HG02852 (cell line): ENCODE data around the gene CHRNB4.
"Not testable (repeated sequence)": the region's sequence is repeated elsewhere in the genome, so short reads cannot be mapped to it uniquely, and the experiment has no call there.

Experiments
- ATAC-seq: cut with Tn5 transposase; IDR thresholded peaks from one replicate; pipeline ENCODE4 v1.9.1; 2021; ENCODE audit warnings: mild to moderate bottlenecking, moderate library complexity; ENCODE audit not compliant: unreplicated experiment

Gene CHRNB4, protein sequence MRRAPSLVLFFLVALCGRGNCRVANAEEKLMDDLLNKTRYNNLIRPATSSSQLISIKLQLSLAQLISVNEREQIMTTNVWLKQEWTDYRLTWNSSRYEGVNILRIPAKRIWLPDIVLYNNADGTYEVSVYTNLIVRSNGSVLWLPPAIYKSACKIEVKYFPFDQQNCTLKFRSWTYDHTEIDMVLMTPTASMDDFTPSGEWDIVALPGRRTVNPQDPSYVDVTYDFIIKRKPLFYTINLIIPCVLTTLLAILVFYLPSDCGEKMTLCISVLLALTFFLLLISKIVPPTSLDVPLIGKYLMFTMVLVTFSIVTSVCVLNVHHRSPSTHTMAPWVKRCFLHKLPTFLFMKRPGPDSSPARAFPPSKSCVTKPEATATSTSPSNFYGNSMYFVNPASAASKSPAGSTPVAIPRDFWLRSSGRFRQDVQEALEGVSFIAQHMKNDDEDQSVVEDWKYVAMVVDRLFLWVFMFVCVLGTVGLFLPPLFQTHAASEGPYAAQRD

DNA sequence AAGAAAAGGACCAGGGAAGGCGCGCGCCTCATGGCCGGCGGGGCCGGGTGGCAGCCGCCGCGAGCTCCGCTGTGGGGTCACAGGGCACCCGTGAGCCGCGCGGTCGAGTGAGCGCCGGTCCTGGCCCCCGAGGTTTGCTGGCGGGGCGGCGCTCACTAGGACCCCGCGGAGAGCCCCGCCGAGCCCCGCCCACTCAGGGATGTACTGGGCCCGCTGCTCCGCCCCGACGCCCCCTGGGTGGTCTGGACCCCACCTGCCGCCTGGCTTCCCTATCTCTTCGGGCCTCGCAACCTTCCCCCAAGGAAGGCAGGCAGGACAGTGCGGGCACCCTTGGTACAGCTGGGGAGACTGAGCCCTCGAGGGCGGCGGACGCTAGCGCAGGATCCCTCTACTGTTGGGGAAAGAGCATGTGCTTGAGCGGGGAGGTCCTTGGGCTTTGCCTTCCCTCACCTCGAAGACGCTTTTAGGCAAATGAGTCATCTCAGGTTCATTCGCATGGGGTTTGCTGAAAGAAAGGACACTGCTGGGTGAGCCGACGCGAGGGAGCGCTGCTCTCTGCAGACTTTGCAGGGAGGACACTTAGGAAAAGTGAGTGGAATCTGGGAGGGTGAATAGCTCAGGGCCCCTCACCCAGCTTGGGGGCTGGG, at the start of gene CHRNB4:
Gene CHRNB4 (minus strand): TSS at position 109 of the 647 bp plus-strand sequence. CDS start 77 bp downstream, at position 32.
- no peak for ATAC-seq

DNA sequence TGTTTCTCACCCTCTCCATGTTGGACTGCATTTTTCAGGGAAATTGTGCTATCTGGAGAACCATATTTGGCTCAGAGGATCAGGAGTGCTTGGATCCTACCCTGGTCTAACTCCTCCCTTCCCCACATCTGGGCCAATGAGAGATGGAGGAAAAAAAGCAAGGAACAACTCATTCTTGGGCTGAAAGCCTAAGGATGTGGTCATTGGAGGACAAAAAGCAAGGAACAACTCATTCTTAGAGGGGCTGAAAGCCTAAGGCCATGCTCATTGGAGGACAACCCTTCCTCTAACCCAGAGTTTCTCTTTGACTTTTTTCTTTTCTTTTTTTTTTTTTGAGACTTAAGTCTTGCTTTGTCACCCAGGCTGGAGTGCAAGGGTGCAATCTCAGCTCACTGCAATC, 48.6 kb upstream of the CHRNB4 start:
- no peak for ATAC-seq

DNA sequence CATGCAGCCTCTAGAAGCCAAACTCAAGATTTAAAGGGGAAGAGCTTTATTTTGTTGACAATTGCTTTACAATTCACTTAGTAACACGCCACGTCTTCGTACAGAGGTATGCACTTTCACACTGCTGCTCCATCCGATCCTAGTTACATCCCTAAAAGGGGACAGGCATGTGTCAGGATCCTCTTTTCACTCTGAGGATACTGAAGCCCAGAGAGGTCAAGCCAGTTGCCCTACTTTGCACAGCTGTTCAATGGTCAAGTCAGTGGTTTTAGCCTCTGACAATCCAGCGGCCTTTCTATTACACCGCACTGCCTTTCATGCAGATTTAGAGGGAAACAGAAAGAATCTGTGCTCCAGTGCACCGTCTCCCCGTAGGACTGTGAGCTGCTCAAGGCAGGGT, 44.9 kb upstream of the CHRNB4 start:
- no peak for ATAC-seq

DNA sequence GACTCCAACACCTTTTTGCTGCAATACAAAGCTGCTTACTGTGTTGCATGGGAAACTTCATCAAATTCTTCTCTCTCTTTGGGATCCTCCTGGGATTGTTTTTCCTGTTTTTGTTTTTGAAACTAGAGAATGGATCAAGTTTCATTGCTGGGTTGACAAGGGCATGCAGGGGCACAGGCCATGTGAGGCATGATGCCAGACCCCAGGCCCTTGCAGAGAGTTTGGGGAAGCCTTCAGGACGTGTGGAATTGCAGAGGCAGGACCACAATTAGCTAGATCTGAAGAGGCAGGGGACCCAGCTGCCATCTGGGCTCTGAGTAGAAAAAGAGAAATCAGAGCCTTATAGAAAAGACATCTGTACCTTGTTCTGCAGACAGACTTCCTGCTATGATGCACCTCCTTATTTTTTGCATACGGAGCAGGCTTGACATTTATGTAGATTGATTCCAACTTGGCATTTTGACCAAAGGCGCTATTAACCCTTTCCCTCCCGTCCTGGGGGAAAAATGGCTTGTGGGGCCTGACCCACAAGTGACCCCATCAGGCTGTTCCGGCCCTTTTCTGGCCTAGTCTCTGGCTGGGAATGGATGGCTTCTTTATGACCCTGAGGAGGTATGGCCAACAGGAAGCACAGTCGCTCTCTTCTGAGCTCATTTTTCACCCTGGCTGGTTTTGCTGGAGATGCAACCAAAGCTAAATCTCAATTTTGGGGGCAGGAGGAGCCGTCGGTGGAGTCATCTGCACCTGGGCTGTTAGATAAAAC, 44.3 kb upstream of the CHRNB4 start:
- ATAC-seq, result no peak

DNA sequence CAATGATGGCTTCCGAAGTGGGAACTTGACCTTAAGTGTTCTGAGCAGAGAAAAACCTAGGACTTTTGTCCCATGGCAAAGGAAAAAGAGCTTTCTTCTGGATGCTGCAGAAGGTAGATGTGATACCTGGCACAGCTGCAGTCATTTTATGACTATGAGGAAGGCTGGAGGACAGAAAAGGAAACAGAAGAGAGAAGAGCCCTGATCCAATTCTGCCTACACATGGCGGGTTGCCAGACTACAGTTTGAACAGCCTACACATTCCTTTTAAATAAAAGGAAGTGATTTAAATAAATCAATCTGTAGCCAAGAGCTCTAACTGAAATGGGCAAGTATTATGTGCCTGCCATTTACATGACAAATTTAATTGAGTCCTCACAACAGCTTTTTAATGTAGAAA, 43.6 kb upstream of the CHRNB4 start:
- ATAC-seq, result no peak

DNA sequence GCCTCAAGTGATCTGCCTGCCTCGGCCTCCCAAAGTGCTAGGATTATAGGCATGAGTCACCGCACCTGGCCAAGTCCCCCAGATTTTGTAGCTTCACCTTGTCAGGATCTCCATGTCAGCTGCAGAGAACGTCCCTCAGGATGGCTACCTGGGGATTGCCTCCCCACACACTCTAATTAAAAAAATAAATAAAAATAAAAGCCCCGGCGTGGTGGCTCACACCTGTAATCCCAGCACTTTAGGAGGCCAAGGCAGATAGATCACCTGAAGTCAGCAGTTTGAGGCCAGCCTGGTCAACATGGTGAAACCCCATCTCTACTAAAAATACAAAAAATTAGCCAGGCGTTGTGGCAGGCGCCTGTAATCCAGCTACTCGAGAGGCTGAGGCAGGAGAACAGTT, 42.6 kb upstream of the CHRNB4 start:
- not testable (repeated sequence) for ATAC-seq

DNA sequence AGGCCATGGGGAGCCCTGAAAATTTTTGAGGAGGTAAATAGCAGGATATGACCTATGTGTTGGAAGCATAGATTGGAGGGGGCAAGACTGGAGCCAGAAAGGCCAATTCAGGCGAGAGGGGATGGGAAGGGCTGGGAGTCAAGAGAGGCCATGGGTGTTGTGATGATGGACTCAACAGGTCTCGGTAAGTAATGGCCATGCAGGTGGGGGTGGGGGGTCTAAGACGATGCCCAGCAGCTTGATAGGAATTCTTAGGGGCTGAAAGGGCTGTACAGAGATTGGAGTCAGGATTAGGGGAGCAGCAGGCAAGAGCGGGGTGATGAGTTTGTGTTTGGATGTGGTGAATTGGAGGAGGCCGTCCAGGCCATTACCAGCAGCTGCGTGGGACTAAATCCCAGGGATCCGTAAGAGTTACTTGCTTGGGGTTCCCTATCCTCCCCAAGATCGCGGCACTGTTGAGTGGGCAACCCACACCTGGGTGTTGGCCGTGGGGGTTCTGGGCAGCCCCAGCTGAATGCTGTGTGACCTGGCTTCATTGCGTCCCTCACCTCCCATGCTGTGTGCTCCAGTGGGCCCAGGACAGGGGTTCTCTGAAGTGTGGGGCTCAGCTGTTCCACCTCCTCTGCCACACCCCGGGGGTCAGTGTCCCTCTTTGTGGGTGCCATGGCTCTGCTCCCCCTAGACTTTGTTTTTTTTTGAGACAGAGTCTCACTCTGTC, 41.8 kb upstream of the CHRNB4 start:
- no peak for ATAC-seq

DNA sequence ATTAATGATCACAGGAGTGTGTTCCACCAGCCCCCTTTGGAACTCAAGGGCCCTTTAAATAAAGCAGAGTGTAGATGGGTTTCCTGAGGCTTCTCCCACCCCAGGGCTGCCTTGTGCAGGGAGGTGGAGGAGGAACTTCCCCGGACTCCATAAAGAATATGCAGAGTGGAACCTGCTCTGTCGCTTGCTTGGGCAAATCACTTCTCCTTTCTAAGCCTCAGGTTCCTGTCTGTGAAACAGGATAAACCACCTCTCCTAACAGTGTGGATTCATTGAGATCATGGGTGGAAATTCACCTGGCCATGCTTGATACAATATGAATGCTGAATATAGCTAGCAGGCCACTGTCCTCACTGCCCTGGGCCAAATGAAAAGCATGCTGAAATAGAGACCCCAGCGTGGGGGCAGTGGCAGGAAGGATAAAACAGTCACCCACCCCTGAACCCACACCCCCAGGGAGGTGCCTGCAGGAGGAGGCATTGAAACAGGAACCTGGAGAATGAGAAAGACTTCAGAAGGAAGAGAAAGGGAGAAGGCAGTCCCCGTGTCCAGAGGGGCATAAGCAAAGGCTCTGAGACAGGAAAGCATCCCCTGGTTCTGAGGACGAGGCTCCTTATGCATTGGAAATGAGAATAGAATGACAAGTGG, 41.1 kb upstream of the CHRNB4 start:
- ATAC-seq, result no peak

DNA sequence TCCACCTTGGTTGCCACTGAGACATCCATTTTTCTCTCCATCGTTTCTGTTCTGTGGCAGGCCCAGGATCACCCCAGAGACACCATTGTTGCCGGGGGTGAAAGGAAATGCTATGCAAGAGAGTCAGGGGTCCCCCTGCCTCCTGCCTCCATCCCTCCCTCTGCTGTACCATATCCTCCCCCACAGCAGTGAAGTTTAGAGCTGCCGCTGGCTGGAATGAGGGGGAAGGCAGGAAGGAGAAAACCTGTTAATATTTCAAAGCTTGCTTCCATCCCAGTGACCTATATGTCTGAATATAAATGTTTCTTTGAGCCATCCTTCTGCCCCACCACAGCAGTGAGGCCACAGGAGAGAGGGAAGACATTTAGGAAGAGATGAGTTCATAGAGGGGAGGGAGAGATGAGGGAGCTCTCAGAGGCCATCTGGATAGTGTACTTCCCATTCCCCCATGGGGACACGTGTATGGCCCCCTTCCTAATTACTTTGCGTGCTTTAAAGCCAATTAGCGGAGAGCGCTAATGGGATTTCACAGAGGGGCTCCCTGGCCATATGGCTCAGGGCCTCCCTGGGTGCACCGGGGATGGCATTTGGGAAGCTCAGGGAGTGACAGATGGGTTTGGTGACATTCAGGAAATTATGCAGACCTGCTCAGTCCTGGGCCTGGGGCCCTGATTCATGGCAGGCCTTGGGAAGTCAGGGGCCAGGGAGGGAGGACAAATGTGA, 40.4 kb upstream of the CHRNB4 start:
- no peak for ATAC-seq

DNA sequence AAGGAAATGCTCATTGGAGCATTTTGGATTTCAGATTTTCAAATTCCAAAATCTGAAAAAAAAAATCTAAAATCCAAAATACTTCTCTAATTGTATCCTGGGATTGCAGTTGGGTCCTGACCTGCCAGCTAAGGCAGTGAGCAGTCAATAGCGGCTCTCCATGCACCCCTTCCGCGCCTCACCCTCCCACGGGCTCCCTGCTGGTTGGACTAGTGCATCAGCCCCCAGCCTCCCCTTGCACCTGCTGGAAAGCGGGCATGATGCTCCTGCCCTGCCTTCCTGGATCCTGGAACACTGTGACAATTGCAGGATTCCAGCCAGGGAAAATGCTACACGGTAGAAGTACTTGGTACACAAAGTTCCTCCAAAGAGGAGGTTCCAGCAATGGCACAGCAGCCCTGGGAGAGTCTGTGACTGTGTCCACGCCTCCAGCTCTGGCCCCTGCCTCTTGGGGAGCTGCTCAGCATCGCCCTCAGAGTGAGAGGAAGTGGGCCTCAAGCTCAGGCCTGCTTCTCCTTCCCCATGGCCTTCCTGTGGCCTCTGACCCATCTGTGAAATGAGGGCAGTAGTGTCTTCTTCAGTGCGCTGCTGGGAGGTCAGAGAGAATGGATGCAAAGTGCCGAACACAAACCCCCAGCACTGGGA, 39.5 kb upstream of the CHRNB4 start:
- no peak for ATAC-seq

DNA sequence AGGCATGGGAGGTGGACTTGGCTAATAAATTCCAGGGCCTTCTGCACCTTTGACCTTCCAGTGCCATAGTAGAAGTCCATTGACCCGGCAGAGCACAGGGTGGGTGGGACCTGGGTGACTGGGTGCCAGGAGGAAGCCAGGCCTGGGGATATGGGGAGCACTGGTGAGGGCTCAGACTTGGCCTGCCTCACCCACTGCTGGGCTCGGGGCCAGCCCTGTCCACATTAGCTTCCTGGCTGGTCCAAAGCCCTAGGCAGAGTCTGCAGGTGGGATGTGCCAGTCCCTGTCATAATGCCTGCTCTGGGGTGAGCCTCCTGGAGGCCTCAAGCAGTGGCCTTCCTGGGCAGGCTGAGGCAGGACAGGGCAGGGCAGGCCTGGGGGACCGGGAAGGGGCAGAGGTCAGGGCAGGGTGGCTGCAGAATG, 38.1 kb upstream of the CHRNB4 start:
- no peak for ATAC-seq

DNA sequence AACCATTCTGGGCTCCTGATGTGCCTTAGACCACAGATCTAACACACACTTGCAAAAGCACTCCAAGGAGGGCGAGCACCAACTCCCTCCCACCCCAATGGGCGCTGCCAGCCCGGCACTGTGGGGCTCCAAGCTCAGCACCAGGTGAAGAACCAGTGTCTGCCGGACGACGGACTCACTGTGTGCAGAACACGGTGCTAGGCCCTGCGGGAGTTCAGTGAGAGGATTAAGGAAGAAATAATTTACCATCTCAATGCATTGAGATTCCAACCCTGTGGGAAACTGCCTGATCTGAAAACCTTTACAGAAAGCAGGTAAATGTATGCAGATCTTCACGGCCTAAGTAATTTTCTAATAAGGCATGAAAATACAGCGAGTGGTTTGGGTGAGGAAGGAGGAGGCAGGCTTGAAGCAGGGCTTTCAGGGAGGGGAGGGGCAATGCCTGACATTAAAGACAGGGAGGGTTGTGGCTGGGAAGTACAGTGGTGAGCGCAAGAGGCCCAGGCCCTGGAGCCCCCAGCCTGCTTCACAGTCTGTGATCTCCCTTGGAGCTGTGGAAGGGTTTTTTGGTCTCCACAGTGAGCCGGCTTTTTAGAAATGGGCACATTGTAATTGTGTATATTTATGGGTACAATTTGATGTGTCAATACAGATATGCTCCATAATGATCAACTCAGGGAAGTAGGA, 35.6 kb upstream of the CHRNB4 start:
- ATAC-seq, result no peak

DNA sequence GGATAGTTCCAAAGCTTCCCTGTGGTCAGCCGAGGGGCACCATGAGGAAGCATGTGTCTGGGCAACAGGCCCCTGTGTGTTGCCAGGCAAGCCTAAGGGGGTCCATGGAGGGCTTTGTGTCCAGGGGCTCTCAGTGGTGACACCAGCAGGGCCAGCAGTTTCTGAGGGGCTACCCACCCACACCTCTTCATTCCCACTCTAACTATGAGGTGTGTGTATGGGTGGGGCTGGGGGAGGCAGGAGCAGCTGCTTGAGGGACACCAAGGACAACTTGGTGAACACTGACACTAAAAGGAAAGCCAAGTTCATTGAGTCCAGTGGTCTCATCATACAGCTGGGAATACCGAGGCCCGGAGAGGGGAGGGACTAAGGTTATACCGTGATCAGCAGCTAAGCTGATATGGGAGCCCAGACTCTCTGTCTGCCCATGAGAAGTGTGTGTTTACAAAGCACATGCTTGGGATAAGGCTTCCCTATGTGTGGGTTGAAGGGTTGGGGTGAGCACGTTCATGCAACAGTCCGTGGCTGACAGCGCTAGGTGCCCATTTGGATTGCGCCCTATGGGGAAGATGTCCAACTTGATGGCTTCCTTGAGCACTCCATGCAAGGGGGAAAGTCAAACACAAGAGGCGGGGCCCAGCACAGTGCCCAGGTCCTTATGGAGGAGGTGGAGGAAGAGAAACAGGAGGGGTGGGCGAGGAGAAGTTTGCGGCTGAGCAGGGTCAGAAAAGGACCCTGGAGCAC, 34.8 kb upstream of the CHRNB4 start:
- no peak for ATAC-seq

DNA sequence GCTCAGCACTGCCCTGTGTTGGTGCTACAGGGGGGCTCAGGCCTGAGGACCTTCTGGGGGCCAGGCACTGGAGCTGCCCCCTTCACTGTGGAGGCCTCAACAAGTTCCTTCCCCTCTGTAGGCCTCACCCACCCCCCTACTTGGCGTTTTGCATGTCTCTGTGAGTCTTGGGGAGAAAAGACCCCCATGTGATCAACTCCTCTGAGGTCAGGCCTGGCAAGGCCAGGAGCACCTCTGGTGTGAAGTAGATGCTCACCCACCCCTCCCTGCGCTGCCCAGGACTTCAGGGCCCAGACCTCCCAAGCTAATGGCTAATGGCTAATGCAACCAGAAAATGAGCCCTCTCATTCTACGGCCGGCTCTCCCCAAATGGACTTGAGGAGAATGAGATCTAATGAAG, 34.2 kb upstream of the CHRNB4 start:
- ATAC-seq, result no peak

DNA sequence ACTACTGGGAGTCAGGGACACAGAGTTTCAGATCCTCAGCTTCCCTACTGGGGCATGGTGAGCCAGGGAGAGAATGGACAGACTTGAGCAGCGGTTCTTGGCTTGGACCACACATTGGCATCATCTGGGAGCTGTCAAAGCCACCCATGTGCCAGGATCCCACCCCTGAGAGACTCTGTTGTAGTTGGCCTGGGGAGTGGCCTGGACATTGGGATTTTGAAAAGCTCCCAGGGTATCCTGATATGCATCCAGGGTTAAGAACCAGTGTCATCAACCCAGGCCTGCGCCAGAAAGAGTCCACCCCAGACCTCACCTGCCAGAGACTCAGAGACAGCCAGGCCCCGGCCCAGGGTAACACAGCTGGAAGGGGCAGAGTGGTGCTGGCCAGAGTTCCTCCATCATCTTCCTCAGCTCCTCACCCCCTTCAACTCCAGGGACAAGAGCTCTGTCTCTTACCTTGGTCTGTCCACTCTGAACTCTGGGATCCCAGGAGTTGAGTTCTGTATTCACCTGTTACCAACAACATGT, 33.0 kb upstream of the CHRNB4 start:
- no peak for ATAC-seq

DNA sequence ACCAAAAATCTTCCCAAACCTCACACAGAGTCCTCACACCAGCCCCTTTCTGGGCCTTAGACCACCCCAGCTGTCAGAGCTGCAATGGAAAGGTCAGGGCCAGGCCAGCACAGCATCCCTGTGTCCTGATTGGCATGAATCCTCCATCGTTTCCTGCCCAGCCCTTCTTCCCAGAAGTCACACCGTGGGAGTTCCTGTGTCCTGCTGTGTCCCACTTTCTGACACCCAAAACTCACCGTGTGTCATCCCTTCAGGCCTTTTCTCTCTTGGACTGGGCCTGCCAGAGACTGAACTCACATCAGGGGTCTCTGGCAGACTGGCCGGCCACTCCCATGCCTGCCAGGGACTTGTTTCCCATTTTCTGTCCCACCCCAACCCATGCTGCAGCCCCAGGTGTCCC, 32.5 kb upstream of the CHRNB4 start:
- no peak for ATAC-seq

DNA sequence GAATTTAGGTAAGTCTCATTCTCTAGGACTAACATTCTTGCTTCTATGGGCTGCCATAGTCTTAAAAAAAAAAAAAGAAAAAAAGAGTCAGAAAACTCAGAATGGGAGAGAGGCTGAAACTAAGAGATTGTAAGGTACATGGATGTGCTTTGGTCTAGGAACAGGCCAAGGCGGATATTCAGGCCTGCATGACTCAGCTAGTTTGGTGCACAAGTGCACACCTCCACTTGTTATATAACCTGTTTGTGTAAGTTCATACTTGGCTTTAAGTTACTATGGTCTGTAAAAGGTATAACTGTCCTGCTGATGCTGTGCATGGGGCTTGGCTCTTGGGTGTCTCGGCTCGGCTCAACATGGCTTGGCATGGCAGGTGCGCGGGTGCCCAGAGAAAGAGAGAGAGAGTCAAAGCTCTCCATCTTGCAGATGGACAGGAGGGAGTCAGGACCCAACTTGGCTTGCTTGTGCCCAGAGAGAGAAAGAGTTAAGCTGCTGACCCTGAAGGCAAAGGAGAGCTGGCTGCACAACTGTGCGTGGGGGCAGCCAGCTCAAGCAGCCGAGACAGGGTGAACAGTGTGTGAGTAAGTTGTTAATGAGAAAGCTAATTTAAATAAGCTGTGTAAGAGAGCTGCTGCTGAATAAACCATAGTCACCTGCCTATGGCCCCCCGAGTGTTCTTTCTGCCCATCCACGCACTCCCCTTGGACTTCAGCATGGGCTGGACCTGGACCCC, 31.4 kb upstream of the CHRNB4 start:
- ATAC-seq, result no peak
